IMR-90 (cell line): ENCODE results near the gene ANP32B.

Experiments
- BHLHE40 ChIP-seq: fragments of 150-350 bp; IDR thresholded peaks from 2 replicates; pipeline ENCODE4 v1.6.1; 2016; ENCODE audit warnings: mild to moderate bottlenecking, low read depth, low read length
- CEBPB ChIP-seq: IDR thresholded peaks from 2 replicates; pipeline ENCODE4 v1.6.1; 2012; ENCODE audit warnings: low read depth, low read length, improper control_type of control experiment
- CHD1 ChIP-seq: IDR thresholded peaks from 2 replicates; pipeline ENCODE4 v1.6.1; 2012; ENCODE audit warnings: low read depth, low read length, improper control_type of control experiment
- CTCF ChIP-seq: conservative IDR thresholded peaks from 2 replicates; pipeline ENCODE4 v1.5.1; 2012; ENCODE audit warnings: mild to moderate bottlenecking, low read depth, low read length, improper control_type of control experiment
- MAZ ChIP-seq: IDR thresholded peaks from 2 replicates; pipeline ENCODE4 v1.6.1; 2012; ENCODE audit warnings: low read depth, mild to moderate bottlenecking, low read length, improper control_type of control experiment, moderate library complexity, borderline replicate concordance
- MXI1 ChIP-seq: IDR thresholded peaks from 2 replicates; pipeline ENCODE4 v1.6.1; 2012; ENCODE audit warnings: low read depth, mild to moderate bottlenecking, low read length, moderate library complexity, borderline replicate concordance
- POLR2A ChIP-seq: IDR thresholded peaks from 2 replicates; pipeline ENCODE4 v1.6.1; 2012; ENCODE audit warnings: mild to moderate bottlenecking, low read depth, low read length
- RAD21 ChIP-seq: IDR thresholded peaks from 2 replicates; pipeline ENCODE4 v1.6.1; 2012; ENCODE audit warnings: low read length, improper control_type of control experiment
- RFX5 ChIP-seq: IDR thresholded peaks from 2 replicates; pipeline ENCODE4 v1.8.0; 2012; ENCODE audit warnings: low read depth, mild to moderate bottlenecking, low read length, moderate library complexity
- USF2 ChIP-seq: fragments of 150-350 bp; IDR thresholded peaks from 2 replicates; pipeline ENCODE4 v1.6.1; 2017; ENCODE audit warnings: mild to moderate bottlenecking, antibody characterized with exemption, low read length, low read depth

DNA sequence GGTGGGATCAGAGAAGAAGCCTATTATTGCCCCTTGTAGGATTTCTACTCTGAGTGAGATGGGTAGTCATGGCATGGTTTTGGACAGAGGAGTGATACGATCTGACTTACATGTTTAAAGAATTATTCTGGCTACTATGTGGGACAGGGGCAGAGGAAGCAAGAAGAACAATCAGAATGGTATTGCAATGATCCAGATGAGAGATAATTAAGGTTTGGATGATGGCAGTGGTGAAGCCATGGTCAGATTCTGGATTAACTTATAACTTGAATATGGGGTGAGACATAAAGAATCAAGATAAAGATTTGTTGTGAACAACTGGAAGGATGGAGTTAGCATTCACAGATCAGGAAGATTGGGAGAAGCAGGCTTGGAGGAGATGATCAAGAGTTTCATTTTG is 41.8 kb upstream of the ANP32B start:
- TF ChIP-seq CTCF (no peak), POLR2A (no peak), CEBPB (no peak), BHLHE40 (no peak), MXI1 (no peak), RFX5 (no peak), RAD21 (no peak), USF2 (no peak), CHD1 (no peak), MAZ (no peak)
